HepG2 (cell line): ENCODE measurements around the gene GPHN. TPM values are rescaled to one million over a fixed set of nuclear protein-coding genes. Genes with fewer than 3 reads are reported as not detected.

Experiments
- ATAC-seq: fragments of 200-7000 bp; cut with Tn5 transposase; 3 replicates; pipeline ENCODE4 v1.9.1; 2020; ENCODE audit warnings: mild to moderate bottlenecking, moderate library complexity
- BruUV-seq: library from RNA; stranded (reverse); fragments of 400-500 nt; replicated peaks from 2 replicates; lab custom pipeline; 2021; lab: Mats Ljungman, UMichigan
- CTCF ChIA-PET: fragments of 300-600 bp; formaldehyde crosslinking; extraction: SDS; loops from one replicate; lab custom pipeline; 2021; ENCODE audit warnings: low total read pairs, inconsistent platforms, low intra/inter-chr PET ratio; lab: Yijun Ruan, JAX
- POLR2A ChIA-PET: fragments of 350-600 bp; sonication (Branson Sonifier 250); formaldehyde crosslinking; loops from one replicate; lab custom pipeline; 2020; ENCODE audit warnings: antibody characterized with exemption, inconsistent platforms; lab: Yijun Ruan, JAX
- DNase-seq: peaks from one replicate; pipeline ENCODE4 v3.0.0-alpha.2; 2015; ENCODE audit warnings: low spot score
- FAIRE-seq: peaks from 3 replicates; lab custom pipeline; 2011; peaks lifted over from hg19 to GRCh38; lab: Jason Lieb, UNC
- H2AFZ ChIP-seq: one replicate; pipeline ENCODE4 v1.6.1; 2011; ENCODE audit warnings: low read length, inconsistent platforms
- H3K27ac ChIP-seq: fragments of 300-600 bp; 3 replicates; pipeline ENCODE4 v1.8.0; 2011; ENCODE audit warnings: mixed run types, mild to moderate bottlenecking, mixed read lengths, low read length, inconsistent platforms; ENCODE audit not compliant: insufficient read depth; ENCODE audit errors: extremely low read length
- H3K27me3 ChIP-seq, 2 experiments: fragments of 200-600 bp in 1 of 2; 2 replicates in 1 of 2; 3 replicates in 1 of 2; pipeline versions ENCODE4 v1.6.0 to v1.8.0; 2011; ENCODE audit warnings: low read length in 2 of 2, mild to moderate bottlenecking in 2 of 2, moderate library complexity in 2 of 2, inconsistent platforms in 1 of 2; ENCODE audit not compliant: insufficient read depth in 2 of 2, control insufficient read depth in 1 of 2
- H3K36me3 ChIP-seq, 2 experiments: fragments of 200-600 bp in 1 of 2; replicated peaks in 1 of 2; 2 replicates in 1 of 2; 3 replicates in 1 of 2; pipeline versions ENCODE4 v1.5.1 to v1.8.0; 2011; ENCODE audit warnings: low read length in 2 of 2, inconsistent platforms in 1 of 2; ENCODE audit not compliant: insufficient read depth in 2 of 2, control insufficient read depth in 1 of 2
- H3K4me1 ChIP-seq: 2 replicates; pipeline ENCODE4 v1.5.1; 2012; ENCODE audit warnings: low read length, inconsistent platforms; ENCODE audit not compliant: insufficient read depth
- H3K4me2 ChIP-seq: 2 replicates; pipeline ENCODE4 v1.6.0; 2011; ENCODE audit warnings: low read depth, low read length, inconsistent platforms
- H3K4me3 ChIP-seq, 3 experiments: fragments of 200-600 bp in 1 of 3; sonication (generic), shearing (Covaris generic) in 1 of 3; replicated peaks in 1 of 3; 2 replicates each; pipeline ENCODE4 v1.5.1; 2011 to 2016; ENCODE audit warnings: low read length in 3 of 3, inconsistent platforms in 2 of 3, low read depth in 2 of 3, mild to moderate bottlenecking in 2 of 3, control low read depth in 1 of 3, mixed read lengths in 1 of 3; ENCODE audit not compliant: insufficient read depth in 1 of 3
- H3K79me2 ChIP-seq: one replicate; pipeline ENCODE4 v1.6.1; 2011; ENCODE audit warnings: low read length, inconsistent platforms; ENCODE audit not compliant: insufficient read depth
- H3K9ac ChIP-seq: 2 replicates; pipeline ENCODE4 v1.6.0; 2011; ENCODE audit warnings: mild to moderate bottlenecking, low read depth, low read length, inconsistent platforms; ENCODE audit not compliant: insufficient read depth
- H3K9me3 ChIP-seq: 2 replicates; pipeline ENCODE4 v1.5.1; 2012; ENCODE audit warnings: mild to moderate bottlenecking, low read length
- H4K20me1 ChIP-seq: 2 replicates; pipeline ENCODE4 v1.6.0; 2011; ENCODE audit warnings: inconsistent platforms, mild to moderate bottlenecking, low read length, moderate library complexity; ENCODE audit not compliant: insufficient read depth
- ARID5B ChIP-seq: IDR thresholded peaks from 2 replicates; pipeline ENCODE4 v1.4.0; 2020; ENCODE audit warnings: mild to moderate bottlenecking, missing genetic modification reagents
- ATF6 ChIP-seq: sonication (generic); formaldehyde crosslinking; conservative IDR thresholded peaks from 2 replicates; pipeline ENCODE4 v1.4.0; 2020; ENCODE audit warnings: missing genetic modification reagents
- BCL6 ChIP-seq: IDR thresholded peaks from 2 replicates; pipeline ENCODE4 v1.6.1; 2016; ENCODE audit warnings: missing genetic modification reagents, missing compliant biosample characterization
- CREM ChIP-seq, 2 experiments: sonication (generic) in 1 of 2; formaldehyde crosslinking in 1 of 2; IDR thresholded peaks; 2 replicates each; pipeline versions ENCODE4 v1.4.0 to v1.6.1; 2016 to 2020; ENCODE audit warnings: antibody characterized with exemption in 1 of 2, mild to moderate bottlenecking in 1 of 2, missing genetic modification reagents in 1 of 2
- EP300 ChIP-seq, 3 experiments: sonication (generic) in 1 of 3; formaldehyde crosslinking in 1 of 3; IDR thresholded peaks; 2 replicates each; pipeline versions ENCODE4 v1.5.1 to v1.6.1; 2011 to 2020; ENCODE audit warnings: low read depth in 2 of 3, low read length in 2 of 3, borderline replicate concordance in 1 of 3, improper control_type of control experiment in 1 of 3, mild to moderate bottlenecking in 1 of 3, missing genetic modification reagents in 1 of 3, moderate library complexity in 1 of 3
- FOXJ3 ChIP-seq: sonication (generic); formaldehyde crosslinking; IDR thresholded peaks from 2 replicates; pipeline ENCODE4 v1.4.0; 2020; ENCODE audit warnings: missing genetic modification reagents, mild to moderate bottlenecking, borderline replicate concordance
- HDAC2 ChIP-seq: sonication (generic); formaldehyde crosslinking; IDR thresholded peaks from 2 replicates; pipeline ENCODE4 v1.4.0; 2020; ENCODE audit warnings: missing genetic modification reagents
- HMG20A ChIP-seq: IDR thresholded peaks from 2 replicates; pipeline ENCODE4 v1.6.1; 2016; ENCODE audit warnings: borderline replicate concordance
- HNF4A ChIP-seq: sonication (generic); formaldehyde crosslinking; IDR thresholded peaks from 2 replicates; pipeline ENCODE4 v1.4.0; 2020; ENCODE audit warnings: missing genetic modification reagents
- HNF4G ChIP-seq, 2 experiments: sonication (generic) in 1 of 2; formaldehyde crosslinking in 1 of 2; IDR thresholded peaks; 2 replicates each; pipeline versions ENCODE4 v1.4.0 to v1.6.1; 2011 to 2020; ENCODE audit warnings: borderline replicate concordance in 2 of 2, low read depth in 2 of 2, mild to moderate bottlenecking in 2 of 2, low read length in 1 of 2, missing genetic modification reagents in 1 of 2, moderate library complexity in 1 of 2
- NFIC ChIP-seq: IDR thresholded peaks from 2 replicates; pipeline ENCODE4 v1.6.1; 2012; ENCODE audit warnings: mild to moderate bottlenecking, low read length, inconsistent platforms
- NR2F1 ChIP-seq, 2 experiments: fragments of 450-650 bp in 1 of 2; formaldehyde crosslinking in 1 of 2; IDR thresholded peaks; 2 replicates each; pipeline versions ENCODE4 v1.5.0 to v1.6.1; 2016 to 2020; ENCODE audit warnings: mild to moderate bottlenecking in 1 of 2, missing compliant biosample characterization in 1 of 2, missing genetic modification reagents in 1 of 2, moderate library complexity in 1 of 2
- SKI ChIP-seq: fragments of 450-650 bp; IDR thresholded peaks from one replicate; pipeline ENCODE4 v1.6.1; 2018; ENCODE audit warnings: mild to moderate bottlenecking; ENCODE audit not compliant: partially characterized antibody
- SNRNP70 ChIP-seq: fragments of 200-400 bp; formaldehyde crosslinking; IDR thresholded peaks from 2 replicates; pipeline ENCODE4 v1.6.1; 2017; ENCODE audit warnings: mild to moderate bottlenecking, low read depth, low read length, moderate library complexity
- SOX13 ChIP-seq, 3 experiments: fragments of 450-650 bp in 1 of 3; sonication (generic) in 1 of 3; formaldehyde crosslinking in 1 of 3; IDR thresholded peaks in 2 of 3; conservative IDR thresholded peaks in 1 of 3; 2 replicates each; pipeline versions ENCODE4 v1.5.0 to v1.6.1; 2016 to 2020; ENCODE audit warnings: antibody characterized with exemption in 1 of 3, mild to moderate bottlenecking in 1 of 3, missing compliant biosample characterization in 1 of 3, missing genetic modification reagents in 1 of 3, moderate library complexity in 1 of 3
- SPEN ChIP-seq: sonication (generic); formaldehyde crosslinking; IDR thresholded peaks from 2 replicates; pipeline ENCODE4 v1.5.1; 2020; ENCODE audit warnings: low read depth, mild to moderate bottlenecking, missing genetic modification reagents
- WIZ ChIP-seq: sonication (generic); formaldehyde crosslinking; IDR thresholded peaks from 2 replicates; pipeline ENCODE4 v1.5.1; 2020; ENCODE audit warnings: mild to moderate bottlenecking, missing genetic modification reagents
- whole genome bisulfite sequencing: methylation state at CpG from one replicate; pipeline ENCODE4 v1.1.6; 2017; ENCODE audit warnings: low lambda C conversion rate; 5-methylcytosine and 5-hydroxymethylcytosine counted together
- in situ Hi-C: cut with HindIII; loops from 2 replicates; pipeline ENCODE4 v1.10.0; 2017; ENCODE audit warnings: low pct_unique_long_range_greater_than_20kb; ENCODE audit not compliant: extremely low pct_ligation_motif_present
- intact Hi-C: fragments of 100-400 bp; cut with micrococcal nuclease; formaldehyde crosslinking; loops from one replicate; pipeline ENCODE4 v1.10.0; 2022; ENCODE audit not compliant: unreplicated experiment
- polyA plus RNA-seq, 8 experiments: library from polyadenylated mRNA; depleted of rRNA in 3 of 8; stranded (reverse) in 7 of 8; unstranded in 1 of 8; fragments of >200 nt; fragmentation: Illumina TruSeq in 4 of 8; extraction: Trizol in 4 of 8; gene quantifications; 2 replicates each; pipeline versions ENCODE4 v1.2.1 to v1.2.3, GENCODE V29; 2011 to 2016; ENCODE audit warnings: low read depth in 4 of 8, missing spikeins in 1 of 8, mixed read lengths in 1 of 8; ENCODE audit not compliant: insufficient read depth in 1 of 8
- total RNA-seq, 5 experiments: library from RNA; depleted of rRNA; stranded (reverse); fragments of >200 nt; fragmentation: Illumina TruSeq; extraction: Trizol; gene quantifications; 2 replicates each; pipeline ENCODE4 v1.2.3, GENCODE V29; 2016; ENCODE audit warnings: low read depth in 1 of 5

The GPHN gene
- total and polyA plus RNA-seq, 2 of the 13 experiments (the other 11 are each of a cell fraction or from before 2014, with no cell fraction given) = 12.7 to 19.2 TPM

DNA sequence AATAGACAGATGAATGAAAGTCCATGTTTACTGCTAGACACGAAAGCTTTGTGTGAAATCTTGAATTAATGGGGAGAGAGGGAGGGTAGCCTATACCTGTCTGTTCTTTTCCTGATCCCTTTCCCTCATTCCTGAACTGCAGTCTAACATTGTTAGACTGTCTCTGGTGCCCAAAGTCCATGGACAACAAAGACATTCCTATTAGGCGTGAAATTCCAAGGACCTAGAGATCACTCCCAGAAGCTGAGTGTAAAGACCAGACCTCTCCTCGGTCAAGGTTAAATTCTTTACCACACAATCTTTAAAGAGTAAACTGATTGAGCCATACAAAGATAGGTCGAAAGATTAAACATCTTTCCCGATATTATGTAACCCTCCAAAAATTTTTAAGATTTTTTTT, 410.6 kb downstream of the GPHN start:
- H4K20me1 ChIP-seq = no peaks in the 10 kb centered on the region
- H3K27ac ChIP-seq = peak overlapping the region; percentile 14
- intact Hi-C loops (no loop called here), in situ Hi-C loops (no loop called here)
- no peaks in the 10 kb centered on the region for H3K79me2 ChIP-seq
- BruUV-seq = no TSS peak
- peaks cover 23% of the 10 kb centered on the region for H3K4me1 ChIP-seq
- H3K4me2 ChIP-seq = no peak overlapping the region
- FAIRE-seq = peak; percentile 83
- H3K27me3 ChIP-seq = no peaks in the 10 kb centered on the region
- ChIA-PET CTCF (no interaction called here), POLR2A (interaction anchor here (1.5 kb wide), 1 partner anchor 14 kb away, joined by 7 read pairs; no protein-coding TSS in a partner anchor)
- no peak overlapping the region for H3K9ac ChIP-seq
- DNase-seq = peak; percentile 77
- WGBS = 28% methylated on average over 5 of the region's 5 CpGs
- H3K36me3 ChIP-seq = peaks cover 2 to 4% of the 10 kb centered on the region in 2 experiments; a peak in 1 of 5 replicates
- ATAC-seq = peak; percentile 74
- no peak overlapping the region for H3K4me3 ChIP-seq
- no peaks in the 10 kb centered on the region for H3K9me3 ChIP-seq
- H2AFZ ChIP-seq = no peak overlapping the region
- TF ChIP-seq SNRNP70 = no peak
- TF ChIP-seq NR2F1 (CRISPR knock-in tag; IDR thresholded peaks at IDR 0.05) = peak in 1 of 2 experiments; percentile 27; a peak in 1 of 4 replicates
- 0 out of 2 replicates have a peak, but pooled peaks have one; percentile 44 for TF ChIP-seq HDAC2 (CRISPR knock-in tag)
- peak; percentile 16; the same call in 1 of the 2 replicates for TF ChIP-seq CREM (IDR thresholded peaks at IDR 0.05)
- no peak for TF ChIP-seq CREM (CRISPR knock-in tag; IDR thresholded peaks at IDR 0.05)
- peak; percentile 89 for TF ChIP-seq HNF4A (CRISPR knock-in tag)
- TF ChIP-seq FOXJ3 (CRISPR knock-in tag) = 0 out of 2 replicates have a peak, but pooled peaks have one; percentile 40
- peak; percentile 56; the same call in 1 of the 2 replicates for TF ChIP-seq SOX13 (IDR thresholded peaks at IDR 0.05)
- TF ChIP-seq SOX13 (CRISPR knock-in tag; conservative IDR thresholded peaks at IDR 0.05 in 1 of 2, IDR thresholded peaks at IDR 0.05 in 1 of 2) = peak in 1 of 2 experiments; percentile 94; a peak in 2 of 4 replicates
- TF ChIP-seq NFIC = 0 out of 2 replicates have a peak, but pooled peaks have one; percentile 40
- peak; percentile 31; the same call in 1 of the 2 replicates for TF ChIP-seq HMG20A
- no peak for TF ChIP-seq ATF6
- TF ChIP-seq BCL6 (CRISPR knock-in tag) = peak; percentile 88
- TF ChIP-seq SKI = peak; percentile 74
- peak; percentile 85 for TF ChIP-seq ARID5B (CRISPR knock-in tag)
- no peak for TF ChIP-seq WIZ (CRISPR knock-in tag)
- peak; percentile 69 for TF ChIP-seq HNF4G (IDR thresholded peaks at IDR 0.05; ENCODE audit: borderline replicate concordance, low read depth, low read length)
- TF ChIP-seq HNF4G (CRISPR knock-in tag; IDR thresholded peaks at IDR 0.05; ENCODE audit: borderline replicate concordance, low read depth) = no peak
- peak in 1 of 2 experiments; percentile 74; a peak in 2 of 4 replicates for TF ChIP-seq EP300 (IDR thresholded peaks at IDR 0.05; ENCODE audit: low read depth in 2 of 2, low read length in 2 of 2)
- peak; percentile 50; the same call in 1 of the 2 replicates for TF ChIP-seq EP300 (CRISPR knock-in tag; IDR thresholded peaks at IDR 0.05; ENCODE audit: borderline replicate concordance)
- no peak for TF ChIP-seq SPEN
